Fibroblast of pulmonary artery (primary cell): Measurements from ENCODE around the gene SHANK2.
"Not testable (repeated sequence)": the region's sequence is repeated elsewhere in the genome, so short reads cannot be mapped to it uniquely, and the experiment has no call there.

Source experiments
- DNase-seq: peaks from one replicate; pipeline ENCODE4 v3.0.0-alpha.2; 2010; ENCODE audit warnings: low read depth
- H3K4me3 ChIP-seq: replicated peaks from 2 replicates; pipeline ENCODE4 v1.5.1; 2011; ENCODE audit warnings: low read depth, mild to moderate bottlenecking, control low read depth, low read length, moderate library complexity
- CTCF ChIP-seq: IDR thresholded peaks from 2 replicates; pipeline ENCODE4 v1.5.1; 2011; ENCODE audit warnings: mild to moderate bottlenecking, control low read depth, low read length, inconsistent platforms; ENCODE audit errors: missing control alignments

Gene SHANK2

GRCh38 chr11:71238941-71239340 is 13.4 kb downstream of the SHANK2 start:
- H3K4me3 ChIP-seq: no peak overlapping the region
- DNase-seq: no peak
- no peak for TF ChIP-seq CTCF

GRCh38 chr11:71238285-71238875 is 14.0 kb downstream of the SHANK2 start:
- no peak for TF ChIP-seq CTCF
- no peak for DNase-seq
- no peak overlapping the region for H3K4me3 ChIP-seq

GRCh38 chr11:71237853-71238252 is 14.5 kb downstream of the SHANK2 start:
- DNase-seq: no peak
- no peak for TF ChIP-seq CTCF
- no peak overlapping the region for H3K4me3 ChIP-seq

GRCh38 chr11:71236836-71237475 is 15.4 kb downstream of the SHANK2 start:
- no peak overlapping the region for H3K4me3 ChIP-seq
- no peak for TF ChIP-seq CTCF
- no peak for DNase-seq

GRCh38 chr11:71235719-71236118 is 16.7 kb downstream of the SHANK2 start:
- no peak overlapping the region for H3K4me3 ChIP-seq
- TF ChIP-seq CTCF: no peak
- no peak for DNase-seq

GRCh38 chr11:71233896-71234852 is 18.2 kb downstream of the SHANK2 start:
- not testable (repeated sequence) for DNase-seq

GRCh38 chr11:71232364-71232763 is 20.0 kb downstream of the SHANK2 start:
- H3K4me3 ChIP-seq: no peak overlapping the region
- no peak for TF ChIP-seq CTCF
- no peak for DNase-seq

More at GRCh38 chr11:71233896-71234852, 18.2 kb downstream of the SHANK2 start:
- H3K4me3 ChIP-seq: not testable (repeated sequence)
